ENCODE data around the gene TKFC.

The TKFC gene

DNA sequence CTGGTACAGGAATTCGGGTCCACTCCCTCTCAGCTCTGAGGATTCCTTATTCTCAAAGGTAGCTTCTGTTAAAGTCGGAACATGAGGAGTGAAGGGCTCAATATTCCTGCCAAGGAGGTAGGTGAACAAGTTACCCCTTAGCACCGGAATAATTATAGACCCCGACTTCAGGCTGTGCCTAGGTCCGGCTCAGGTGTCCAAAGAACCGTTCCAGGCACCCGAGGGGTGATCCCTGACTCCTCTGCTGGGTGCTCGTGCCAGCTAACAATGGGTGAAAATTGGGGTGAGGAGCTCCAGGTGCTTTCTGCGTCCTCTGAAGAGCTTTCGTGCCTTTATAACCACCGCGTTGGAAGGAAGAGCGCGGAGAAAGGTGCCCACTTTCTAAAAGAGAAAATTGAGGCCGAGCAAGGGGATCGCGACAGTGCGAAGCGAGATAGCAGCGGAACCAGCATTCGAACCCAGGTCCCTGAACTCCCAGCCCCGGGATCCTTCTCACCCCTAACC, 28.3 kb downstream of the TKFC start:
- Histone ChIP-seq H3K27ac (ENCODE audit: low read depth, low read length) (peak overlapping the region; percentile 95), H3K27me3 (ENCODE audit: control insufficient read depth in 1 of 2, insufficient read depth in 2 of 2, low read length in 2 of 2) (no peaks in the 10 kb centered on the region), H3K4me3 (ENCODE audit: low read depth in 1 of 2, low read length in 2 of 2) (peak overlapping the region; percentile 61 to 100), H3K36me3 (ENCODE audit: insufficient read depth, low read length) (peaks cover 20% of the 10 kb centered on the region), H3K4me1 (ENCODE audit: insufficient read depth, low read length) (peaks cover 25% of the 10 kb centered on the region), H3K9me3 (ENCODE audit: low read length) (no peaks in the 10 kb centered on the region), H3K9ac (ENCODE audit: low read length) (peak overlapping the region; percentile 93)

- Histone ChIP-seq H3K4me3 (ENCODE audit: low read depth in 1 of 2, low read length in 2 of 2) (peak within 1 kb of the TSS; percentile 61 to 100), H3K9ac (ENCODE audit: low read length) (peak within 1 kb of the TSS; percentile 93), H3K4me1 (ENCODE audit: insufficient read depth, low read length) (peaks cover 25% of the 10 kb centered on the region), H3K36me3 (ENCODE audit: insufficient read depth, low read length) (peaks cover 27% of the 10 kb centered on the region), H3K27ac (ENCODE audit: low read depth, low read length) (peak within 1 kb of the TSS; percentile 95), H3K9me3 (ENCODE audit: low read length) (no peaks in the 10 kb centered on the region), H3K27me3 (ENCODE audit: control insufficient read depth in 1 of 2, insufficient read depth in 2 of 2, low read length in 2 of 2) (no peaks in the 10 kb centered on the region)
These were observed 28.9 kb downstream of the TKFC start, which contains the start of the genes CYB561A3 and TMEM138 for GRCh38 chr11:61361741-61362541. Gene CYB561A3 (minus strand): TSS chr11:61361882. CDS start chr11:61356713, 5,169 bp downstream. Gene TMEM138 (plus strand): TSS chr11:61362374. CDS start chr11:61364391, 2,017 bp downstream.

GRCh38 chr11:61362542-61362875, 29.5 kb downstream of the TKFC start:
- Histone ChIP-seq H3K4me3 (ENCODE audit: low read depth in 1 of 2, low read length in 2 of 2) (peak overlapping the region; percentile 61 to 100), H3K36me3 (ENCODE audit: insufficient read depth, low read length) (peaks cover 32% of the 10 kb centered on the region), H3K27me3 (ENCODE audit: control insufficient read depth in 1 of 2, insufficient read depth in 2 of 2, low read length in 2 of 2) (no peaks in the 10 kb centered on the region), H3K27ac (ENCODE audit: low read depth, low read length) (peak overlapping the region; percentile 95), H3K9ac (ENCODE audit: low read length) (peak overlapping the region; percentile 93), H3K9me3 (ENCODE audit: low read length) (no peaks in the 10 kb centered on the region), H3K4me1 (ENCODE audit: insufficient read depth, low read length) (peaks cover 25% of the 10 kb centered on the region)

DNA sequence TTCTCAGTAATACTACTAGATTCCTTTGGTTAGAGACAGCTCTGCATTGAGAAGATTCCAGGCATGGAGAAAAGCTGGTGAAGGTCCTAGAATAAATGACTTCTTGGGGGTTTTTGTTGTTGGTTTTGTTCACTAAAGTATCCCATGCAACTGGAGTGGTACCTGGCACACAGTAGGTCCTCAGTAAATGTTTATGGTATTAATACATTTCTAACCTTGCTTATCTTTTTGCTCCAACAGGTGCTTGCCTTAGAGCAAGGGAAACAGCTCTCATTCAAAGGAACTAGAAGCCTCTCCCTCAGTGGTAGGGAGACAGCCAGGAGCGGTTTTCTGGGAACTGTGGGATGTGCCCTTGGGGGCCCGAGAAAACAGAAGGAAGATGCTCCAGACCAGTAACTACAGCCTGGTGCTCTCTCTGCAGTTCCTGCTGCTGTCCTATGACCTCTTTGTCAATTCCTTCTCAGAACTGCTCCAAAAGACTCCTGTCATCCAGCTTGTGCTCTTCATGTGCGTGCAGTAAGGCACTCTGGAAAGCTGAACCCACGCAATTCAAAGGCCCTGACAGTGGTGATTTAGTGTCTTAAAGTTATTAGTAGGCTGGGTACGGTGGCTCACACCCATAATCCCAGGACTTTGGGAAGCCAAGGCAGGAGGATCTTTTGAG, 31.1 kb downstream of the TKFC start:
- Histone ChIP-seq H3K9ac (ENCODE audit: low read length) (no peak overlapping the region), H3K27ac (ENCODE audit: low read depth, low read length) (no peak overlapping the region), H3K27me3 (ENCODE audit: control insufficient read depth in 1 of 2, insufficient read depth in 2 of 2, low read length in 2 of 2) (no peaks in the 10 kb centered on the region), H3K36me3 (ENCODE audit: insufficient read depth, low read length) (peaks cover 46% of the 10 kb centered on the region), H3K9me3 (ENCODE audit: low read length) (no peaks in the 10 kb centered on the region), H3K4me3 (ENCODE audit: low read depth in 1 of 2, low read length in 2 of 2) (no peak overlapping the region), H3K4me1 (ENCODE audit: insufficient read depth, low read length) (peaks cover 25% of the 10 kb centered on the region)

GRCh38 chr11:61367406-61367805, 34.4 kb downstream of the TKFC start:
- Histone ChIP-seq H3K9me3 (ENCODE audit: low read length) (no peaks in the 10 kb centered on the region), H3K9ac (ENCODE audit: low read length) (no peak overlapping the region), H3K27ac (ENCODE audit: low read depth, low read length) (no peak overlapping the region), H3K4me3 (ENCODE audit: low read depth in 1 of 2, low read length in 2 of 2) (no peak overlapping the region), H3K27me3 (ENCODE audit: control insufficient read depth in 1 of 2, insufficient read depth in 2 of 2, low read length in 2 of 2) (no peaks in the 10 kb centered on the region), H3K36me3 (ENCODE audit: insufficient read depth, low read length) (peaks cover 60% of the 10 kb centered on the region), H3K4me1 (ENCODE audit: insufficient read depth, low read length) (peaks cover 13% of the 10 kb centered on the region)

- H3K27ac ChIP-seq (ENCODE audit: low read depth, low read length) = no peak overlapping the region
- peaks cover 60% of the 10 kb centered on the region for H3K36me3 ChIP-seq (ENCODE audit: insufficient read depth, low read length)
- no peak overlapping the region for H3K4me3 ChIP-seq (ENCODE audit: low read depth in 1 of 2, low read length in 2 of 2)
- H3K4me1 ChIP-seq (ENCODE audit: insufficient read depth, low read length) = peaks cover under 1% of the 10 kb centered on the region
- no peaks in the 10 kb centered on the region for H3K9me3 ChIP-seq (ENCODE audit: low read length)
- H3K9ac ChIP-seq (ENCODE audit: low read length) = no peak overlapping the region
- H3K27me3 ChIP-seq (ENCODE audit: control insufficient read depth in 1 of 2, insufficient read depth in 2 of 2, low read length in 2 of 2) = no peaks in the 10 kb centered on the region
These were observed 35.6 kb downstream of the TKFC start for GRCh38 chr11:61368646-61369045.

DNA sequence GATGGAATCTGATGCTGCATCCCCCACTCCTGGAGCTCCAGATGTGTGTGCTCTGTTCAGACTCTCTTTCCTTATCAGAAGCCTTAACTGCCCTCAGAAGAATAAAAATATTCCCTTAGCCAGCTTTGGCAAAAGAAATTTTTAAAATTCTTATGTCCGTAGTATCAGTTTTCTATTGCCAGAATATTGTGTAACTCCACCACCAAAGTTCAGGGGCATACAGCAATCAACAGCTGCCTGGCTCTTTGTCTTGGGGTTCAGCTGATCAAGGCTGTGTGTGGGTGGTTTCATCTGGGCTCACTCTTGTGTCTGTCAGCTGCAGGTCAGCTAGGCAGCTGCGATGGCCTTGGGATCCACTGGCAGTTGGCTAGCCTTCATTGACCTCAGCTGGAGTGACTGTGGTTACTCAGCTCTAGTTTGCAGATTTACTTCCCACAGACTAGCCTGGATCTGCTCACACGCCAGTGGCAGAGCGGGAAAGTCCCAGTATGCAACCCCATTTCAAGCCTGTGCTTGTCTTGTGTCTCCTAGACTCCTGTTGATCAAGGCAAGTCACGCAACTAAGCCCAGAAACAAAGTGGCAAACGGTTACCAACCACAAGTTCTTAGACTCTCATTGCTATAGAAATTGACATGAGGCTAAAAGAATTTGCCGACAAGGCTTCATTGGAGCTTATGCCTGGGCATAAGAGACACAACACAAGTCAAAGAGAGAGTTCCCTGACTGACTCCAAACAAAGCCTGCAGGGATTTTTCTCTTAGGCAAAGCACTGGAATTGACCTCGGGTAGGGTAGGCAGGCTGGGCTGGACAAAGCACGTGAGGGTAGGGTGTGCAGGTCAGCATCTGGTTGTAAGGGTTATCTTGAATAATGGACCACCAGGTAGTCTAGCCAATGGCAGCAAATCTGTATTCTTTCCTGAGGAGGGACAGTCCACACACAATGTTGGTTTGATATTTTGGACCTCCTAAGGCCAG, 36.6 kb downstream of the TKFC start:
- Histone ChIP-seq H3K4me3 (ENCODE audit: low read depth in 1 of 2, low read length in 2 of 2) (no peak overlapping the region), H3K36me3 (ENCODE audit: insufficient read depth, low read length) (peaks cover 51% of the 10 kb centered on the region), H3K4me1 (ENCODE audit: insufficient read depth, low read length) (no peaks in the 10 kb centered on the region), H3K27ac (ENCODE audit: low read depth, low read length) (no peak overlapping the region), H3K27me3 (ENCODE audit: control insufficient read depth in 1 of 2, insufficient read depth in 2 of 2, low read length in 2 of 2) (no peaks in the 10 kb centered on the region), H3K9me3 (ENCODE audit: low read length) (no peaks in the 10 kb centered on the region), H3K9ac (ENCODE audit: low read length) (no peak overlapping the region)

DNA sequence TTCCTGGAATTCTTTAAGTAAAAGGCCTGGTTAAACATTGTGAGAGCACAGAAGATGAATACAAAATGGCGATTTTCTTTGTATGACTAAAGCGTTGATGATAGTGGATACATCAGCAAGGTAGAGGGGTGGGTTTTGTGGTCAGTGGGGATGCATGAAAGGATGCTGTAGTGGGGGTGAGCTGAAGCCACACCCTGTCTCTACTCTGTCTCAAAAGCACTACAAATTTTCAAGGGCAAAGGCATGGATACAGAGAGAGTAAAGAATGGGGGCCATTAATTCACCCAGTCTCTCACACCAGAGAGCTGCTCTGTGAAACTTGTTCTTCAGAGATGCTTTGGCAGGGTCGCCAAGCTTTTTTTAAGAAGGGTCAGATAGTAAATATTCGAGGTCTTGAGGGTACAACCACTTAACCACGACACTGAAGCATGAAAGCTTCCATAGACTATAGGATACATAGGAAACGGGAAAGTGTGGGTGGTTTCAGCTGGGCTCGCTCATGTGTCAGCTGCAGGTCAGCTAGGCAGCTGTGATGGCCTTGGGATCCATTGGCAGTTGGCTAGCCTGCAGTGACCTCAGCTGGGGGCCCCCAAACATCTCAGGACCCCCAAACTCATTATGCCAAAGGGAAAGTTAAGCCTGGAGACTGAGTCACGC, 37.4 kb downstream of the TKFC start:
- Histone ChIP-seq H3K9ac (ENCODE audit: low read length) (no peak overlapping the region), H3K9me3 (ENCODE audit: low read length) (no peaks in the 10 kb centered on the region), H3K27me3 (ENCODE audit: control insufficient read depth in 1 of 2, insufficient read depth in 2 of 2, low read length in 2 of 2) (no peaks in the 10 kb centered on the region), H3K27ac (ENCODE audit: low read depth, low read length) (no peak overlapping the region), H3K4me1 (ENCODE audit: insufficient read depth, low read length) (no peaks in the 10 kb centered on the region), H3K4me3 (ENCODE audit: low read depth in 1 of 2, low read length in 2 of 2) (no peak overlapping the region), H3K36me3 (ENCODE audit: insufficient read depth, low read length) (peaks cover 48% of the 10 kb centered on the region)

DNA sequence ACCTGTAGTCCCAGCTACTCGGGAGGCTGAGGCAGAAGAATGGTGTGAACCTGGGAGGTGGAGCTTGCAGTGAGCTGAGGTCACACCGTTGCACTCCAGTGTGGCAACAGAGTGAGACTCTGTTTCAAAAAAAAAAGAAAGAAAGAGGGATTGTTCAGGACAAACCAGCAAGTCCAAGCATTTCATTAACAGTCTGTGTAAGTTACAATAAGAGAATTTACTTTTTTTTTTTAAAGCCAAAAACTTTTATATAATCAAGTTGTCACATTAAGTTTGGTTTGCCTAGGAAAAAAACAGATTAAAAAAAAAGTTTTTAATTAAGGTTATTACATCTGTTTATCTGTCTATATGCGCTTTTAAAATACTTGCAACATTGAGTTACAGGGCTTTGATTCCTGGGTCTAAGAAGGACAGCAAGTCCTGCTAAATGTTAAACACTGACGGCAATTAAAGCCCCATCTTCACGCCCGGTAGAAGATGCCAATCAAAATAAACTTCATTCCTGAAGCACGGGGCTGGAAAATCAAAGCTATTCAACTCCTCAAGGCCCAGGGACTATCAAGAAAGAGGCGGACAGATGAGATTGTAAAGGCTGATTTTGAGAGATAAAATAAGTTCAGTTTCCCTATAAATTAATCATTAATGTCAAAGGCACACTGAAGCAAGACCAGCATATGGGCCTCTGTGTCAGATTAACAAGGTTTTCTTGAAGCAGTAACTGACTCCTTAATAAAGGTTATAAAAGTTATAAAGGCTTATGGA, 39.8 kb downstream of the TKFC start:
- H3K27me3 ChIP-seq (ENCODE audit: control insufficient read depth in 1 of 2, insufficient read depth in 2 of 2, low read length in 2 of 2) = no peaks in the 10 kb centered on the region
- H3K4me3 ChIP-seq (ENCODE audit: low read depth in 1 of 2, low read length in 2 of 2) = no peak overlapping the region
- H3K36me3 ChIP-seq (ENCODE audit: insufficient read depth, low read length) = peaks cover 24% of the 10 kb centered on the region
- no peaks in the 10 kb centered on the region for H3K4me1 ChIP-seq (ENCODE audit: insufficient read depth, low read length)
- H3K27ac ChIP-seq (ENCODE audit: low read depth, low read length) = no peak overlapping the region
- no peaks in the 10 kb centered on the region for H3K9me3 ChIP-seq (ENCODE audit: low read length)
- H3K9ac ChIP-seq (ENCODE audit: low read length) = no peak overlapping the region

- Histone ChIP-seq H3K36me3 (ENCODE audit: insufficient read depth, low read length) (no peaks in the 10 kb centered on the region), H3K9me3 (ENCODE audit: low read length) (no peaks in the 10 kb centered on the region), H3K4me3 (ENCODE audit: low read depth in 1 of 2, low read length in 2 of 2) (no peak overlapping the region), H3K27me3 (ENCODE audit: control insufficient read depth in 1 of 2, insufficient read depth in 2 of 2, low read length in 2 of 2) (no peaks in the 10 kb centered on the region), H3K27ac (ENCODE audit: low read depth, low read length) (no peak overlapping the region), H3K4me1 (ENCODE audit: insufficient read depth, low read length) (no peaks in the 10 kb centered on the region), H3K9ac (ENCODE audit: low read length) (no peak overlapping the region)
These were observed 42.7 kb downstream of the TKFC start for GRCh38 chr11:61375761-61376108.

All from muscle layer of colon (tissue), 2 donors.